Mammary epithelial cell (primary cell): ENCODE measurements around the gene BTRC.

Experiments
- CTCF ChIP-seq, 2 donors: IDR thresholded peaks in 1 of 2; conservative IDR thresholded peaks in 1 of 2; 2 replicates each; pipeline ENCODE4 v1.5.1; 2011 to 2012; ENCODE audit warnings: inconsistent platforms in 2 of 2, low read length in 2 of 2, mild to moderate bottlenecking in 2 of 2, control low read depth in 1 of 2, low read depth in 1 of 2; ENCODE audit not compliant: insufficient read depth in 1 of 2; ENCODE audit errors: extremely low read depth in 1 of 2
- EZH2 ChIP-seq: IDR thresholded peaks from 2 replicates; pipeline ENCODE4 v1.6.1; 2012; ENCODE audit warnings: low read length, inconsistent platforms, borderline replicate concordance

DNA sequence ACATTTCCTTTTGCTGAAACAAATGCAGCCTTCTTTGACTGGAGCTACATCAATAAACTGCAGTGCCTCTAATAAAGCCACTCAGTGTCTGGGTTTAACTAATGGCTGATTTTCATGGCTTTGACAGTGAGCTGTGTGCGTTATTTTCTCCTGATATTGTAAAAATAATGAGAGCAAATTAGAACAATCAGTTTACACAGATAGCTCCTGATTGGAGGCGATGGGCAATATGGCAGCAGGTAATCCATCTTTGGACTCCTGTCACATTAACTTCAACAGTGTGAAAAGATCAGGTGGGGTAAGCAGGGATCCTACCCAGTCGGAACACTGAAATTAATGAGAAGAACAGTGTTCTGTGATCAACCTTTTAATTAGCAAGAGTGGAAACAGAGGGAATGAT is 133.4 kb downstream of the BTRC start:
- TF ChIP-seq CTCF (conservative IDR thresholded peaks at IDR 0.05 in 1 of 2, IDR thresholded peaks at IDR 0.05 in 1 of 2; ENCODE audit: extremely low read depth in 1 of 2, insufficient read depth in 1 of 2, low read depth in 1 of 2, low read length in 2 of 2) (no peak), EZH2 (no peak)
